Measurements from ENCODE around the gene TTC21B.

- TF ChIP-seq MAX (CRISPR knock-in tag; IDR thresholded peaks at IDR 0.05) (no peak), EZH2 (IDR thresholded peaks at IDR 0.05; ENCODE audit: borderline replicate concordance, low read depth, low read length) (no peak), GABPA (tag; conservative IDR thresholded peaks at IDR 0.05; ENCODE audit: low read depth) (no peak), LCOR (CRISPR knock-in tag; IDR thresholded peaks at IDR 0.05) (no peak), SP1 (CRISPR knock-in tag; IDR thresholded peaks at IDR 0.05) (no peak), SP2 (IDR thresholded peaks at IDR 0.05; ENCODE audit: extremely low read depth, low read depth, low read length, poor library complexity, severe bottlenecking) (no peak), ILF3 (IDR thresholded peaks at IDR 0.05; ENCODE audit: borderline replicate concordance) (no peak), KDM4B (IDR thresholded peaks at IDR 0.05; ENCODE audit: borderline replicate concordance in 2 of 2, low read depth in 1 of 2) (no peak), ETS1 (conservative IDR thresholded peaks at IDR 0.05; ENCODE audit: control insufficient read depth, low read depth, low read length) (no peak), SPI1 (IDR thresholded peaks at IDR 0.05; ENCODE audit: borderline replicate concordance, low read depth, low read length) (no peak)
These were observed 56.5 kb downstream of the TTC21B start for GRCh38 chr2:165897074-165897473.

All from K562 (cell line).